WTC11 (cell line): ENCODE data around the gene OAF. TPM values are rescaled to one million over a fixed set of nuclear protein-coding genes. Genes with fewer than 3 reads are reported as not detected.
"Not testable (repeated sequence)": the region's sequence is repeated elsewhere in the genome, so short reads cannot be mapped to it uniquely, and the experiment has no call there.

ENCODE experiments used
- ATAC-seq: fragments of 200-7000 bp; cut with Tn5 transposase; 2 replicates; pipeline ENCODE4 v1.10.0; 2021; ENCODE audit warnings: mild to moderate bottlenecking, moderate library complexity
- CTCF ChIA-PET: fragments of 300-600 bp; sonication (Branson Sonifier 250); formaldehyde crosslinking; loops from one replicate; lab custom pipeline; 2021; ENCODE audit warnings: antibody characterized with exemption; lab: Charles Lee
- POLR2A ChIA-PET: fragments of 350-600 bp; sonication (Branson Sonifier 250); formaldehyde crosslinking; loops from one replicate; lab custom pipeline; 2021; ENCODE audit warnings: antibody characterized with exemption; lab: Charles Lee
- DNase-seq: peaks from one replicate; pipeline ENCODE4 v3.0.0; 2021; ENCODE audit warnings: low spot score
- H3K27ac Mint-ChIP-seq: 2 replicates; pipeline ENCODE4 v1.8.0; 2021; ENCODE audit warnings: mixed read lengths
- H3K27me3 Mint-ChIP-seq: 2 replicates; pipeline ENCODE4 v1.8.0; 2021; ENCODE audit warnings: low read depth, mild to moderate bottlenecking, moderate library complexity, mixed read lengths
- H3K36me3 Mint-ChIP-seq: 2 replicates; pipeline ENCODE4 v1.8.0; 2021; ENCODE audit warnings: mixed read lengths
- H3K4me1 Mint-ChIP-seq: 2 replicates; pipeline ENCODE4 v1.8.0; 2022; ENCODE audit warnings: mixed read lengths
- H3K4me3 Mint-ChIP-seq: 2 replicates; pipeline ENCODE4 v1.8.0; 2021; ENCODE audit warnings: mild to moderate bottlenecking, moderate library complexity, mixed read lengths
- H3K9me3 Mint-ChIP-seq: 2 replicates; pipeline ENCODE4 v1.8.0; 2021; ENCODE audit warnings: mixed read lengths
- AR ChIP-seq: fragments of 250-450 bp; sonication (Bioruptor Pico); IDR thresholded peaks from 2 replicates; pipeline ENCODE4 v1.9.0; 2021; ENCODE audit warnings: mild to moderate bottlenecking
- ATF6 ChIP-seq: sonication (generic); formaldehyde crosslinking; IDR thresholded peaks from 2 replicates; pipeline ENCODE4 v1.8.1; 2023; ENCODE audit warnings: mild to moderate bottlenecking, missing genetic modification reagents
- CDX4 ChIP-seq: fragments of 250-450 bp; sonication (Bioruptor Pico); IDR thresholded peaks from 2 replicates; pipeline ENCODE4 v1.9.0; 2021; ENCODE audit warnings: moderate library complexity, mild to moderate bottlenecking, inconsistent platforms, borderline replicate concordance
- CTCF ChIP-seq: fragments of 200-600 bp; IDR thresholded peaks from 2 replicates; pipeline ENCODE4 v1.8.0; 2022; ENCODE audit warnings: antibody characterized with exemption
- E2F4 ChIP-seq: sonication (generic); formaldehyde crosslinking; IDR thresholded peaks from 2 replicates; pipeline ENCODE4 v1.8.1; 2022; ENCODE audit warnings: low read depth, mild to moderate bottlenecking, moderate library complexity, missing genetic modification reagents, borderline replicate concordance
- ESRRA ChIP-seq: sonication (generic); formaldehyde crosslinking; IDR thresholded peaks from 2 replicates; pipeline ENCODE4 v1.8.1; 2022; ENCODE audit warnings: mild to moderate bottlenecking, missing genetic modification reagents, borderline replicate concordance
- NFE2L1 ChIP-seq: sonication (generic); formaldehyde crosslinking; IDR thresholded peaks from 2 replicates; pipeline ENCODE4 v1.8.1; 2023; ENCODE audit warnings: missing genetic modification reagents
- PREB ChIP-seq: sonication (generic); formaldehyde crosslinking; IDR thresholded peaks from 2 replicates; pipeline ENCODE4 v1.8.1; 2022; ENCODE audit warnings: mild to moderate bottlenecking, missing genetic modification reagents, moderate library complexity, borderline replicate concordance
- RELA ChIP-seq: sonication (generic); formaldehyde crosslinking; IDR thresholded peaks from 2 replicates; pipeline ENCODE4 v1.8.1; 2022; ENCODE audit warnings: missing genetic modification reagents, mild to moderate bottlenecking, borderline replicate concordance
- SOX15 ChIP-seq: fragments of 250-450 bp; sonication (Bioruptor Pico); IDR thresholded peaks from 2 replicates; pipeline ENCODE4 v1.9.0; 2021; ENCODE audit warnings: mild to moderate bottlenecking
- SP1 ChIP-seq: sonication (generic); formaldehyde crosslinking; conservative IDR thresholded peaks from 2 replicates; pipeline ENCODE4 v1.8.1; 2022; ENCODE audit warnings: missing genetic modification reagents
- USF2 ChIP-seq: sonication (generic); formaldehyde crosslinking; IDR thresholded peaks from 2 replicates; pipeline ENCODE4 v1.8.1; 2023; ENCODE audit warnings: mild to moderate bottlenecking, missing genetic modification reagents, moderate library complexity
- ZMAT4 ChIP-seq: fragments of 250-450 bp; sonication (Bioruptor Pico); IDR thresholded peaks from 2 replicates; pipeline ENCODE4 v1.9.0; 2021; ENCODE audit warnings: mild to moderate bottlenecking
- ZNF219 ChIP-seq: sonication (generic); formaldehyde crosslinking; IDR thresholded peaks from 2 replicates; pipeline ENCODE4 v1.8.0; 2023; ENCODE audit warnings: missing genetic modification reagents, mild to moderate bottlenecking, borderline replicate concordance
- ZNF232 ChIP-seq: sonication (generic); formaldehyde crosslinking; IDR thresholded peaks from 2 replicates; pipeline ENCODE4 v1.8.0; 2022; ENCODE audit warnings: mild to moderate bottlenecking, missing genetic modification reagents
- ZNF263 ChIP-seq: sonication (generic); formaldehyde crosslinking; IDR thresholded peaks from 2 replicates; pipeline ENCODE4 v1.8.1; 2022; ENCODE audit warnings: low read depth, mild to moderate bottlenecking, moderate library complexity, missing genetic modification reagents
- ZNF396 ChIP-seq: fragments of 250-450 bp; sonication (Bioruptor Pico); IDR thresholded peaks from 2 replicates; pipeline ENCODE4 v1.8.0; 2021; ENCODE audit warnings: mild to moderate bottlenecking, moderate library complexity, borderline replicate concordance
- total RNA-seq: library from RNA; stranded (reverse); gene quantifications from 3 replicates; pipeline ENCODE4 v1.2.3, GENCODE V29; 2021

OAF gene
- total RNA-seq, 1 experiment from 2014 or later, result 5.6 TPM

GRCh38 chr11:120273432-120273831 is 62.6 kb downstream of the OAF start (continued):
- no peak for TF ChIP-seq ZNF396 (CRISPR knock-in tag)
- no peak for TF ChIP-seq ZNF232
- TF ChIP-seq ZMAT4, result no peak
- TF ChIP-seq ZNF219 (CRISPR knock-in tag), result no peak

GRCh38 chr11:120273956-120274355 is 63.1 kb downstream of the OAF start:
- POLR2A ChIA-PET, H3K36me3 Mint-ChIP-seq, H3K4me1 Mint-ChIP-seq, DNase-seq, H3K27ac Mint-ChIP-seq, H3K9me3 Mint-ChIP-seq, H3K4me3 Mint-ChIP-seq, ATAC-seq: not testable (repeated sequence)
- H3K27me3 Mint-ChIP-seq, result peaks cover 21% of the 10 kb centered on the region
- CTCF ChIA-PET, result interaction anchor here (1.1 to 2.0 kb wide), 2 partner anchors 29 to 45 kb away, joined by 3 to 5 read pairs; no protein-coding TSS in a partner anchor

GRCh38 chr11:120279502-120279901 is 68.7 kb downstream of the OAF start:
- CTCF ChIA-PET, result interaction anchor here (0.7 to 1.8 kb wide), 2 partner anchors 23 to 27 kb away, joined by 3 to 5 read pairs; no protein-coding TSS in a partner anchor

More at GRCh38 chr11:120279502-120279901, 68.7 kb downstream of the OAF start:
- Mint-ChIP-seq H3K36me3 (no peaks in the 10 kb centered on the region), H3K27me3 (peaks cover 7% of the 10 kb centered on the region), H3K4me1 (peaks cover 14% of the 10 kb centered on the region), H3K4me3 (no peak overlapping the region), H3K9me3 (no peaks in the 10 kb centered on the region), H3K27ac (no peak overlapping the region)
- ATAC-seq (no peak), DNase-seq (no peak)
- TF ChIP-seq ESRRA (no peak), PREB (CRISPR knock-in tag) (no peak), NFE2L1 (CRISPR knock-in tag) (no peak), ZNF263 (CRISPR knock-in tag) (no peak), USF2 (CRISPR knock-in tag) (no peak), SP1 (CRISPR knock-in tag) (no peak), RELA (CRISPR knock-in tag) (no peak), CDX4 (CRISPR knock-in tag) (no peak), AR (CRISPR knock-in tag) (no peak), ATF6 (CRISPR knock-in tag) (no peak), E2F4 (CRISPR knock-in tag) (no peak), CTCF (no peak), SOX15 (no peak)
- POLR2A ChIA-PET, result no interaction called here
